HepG2 (cell line): ENCODE measurements around the gene MYO5A. TPM values are rescaled to one million over a fixed set of nuclear protein-coding genes. Genes with fewer than 3 reads are reported as not detected.

Source experiments
- BORCS8-MEF2B ChIP-seq: sonication (generic); formaldehyde crosslinking; IDR thresholded peaks from 2 replicates; pipeline ENCODE4 v1.8.0; 2022; ENCODE audit warnings: mild to moderate bottlenecking, missing genetic modification reagents
- CEBPG ChIP-seq: IDR thresholded peaks from 2 replicates; pipeline ENCODE4 v1.6.1; 2016
- GLI4 ChIP-seq: sonication (generic); formaldehyde crosslinking; IDR thresholded peaks from 2 replicates; pipeline ENCODE4 v1.5.1; 2020; ENCODE audit warnings: missing genetic modification reagents, mild to moderate bottlenecking, moderate library complexity, borderline replicate concordance
- HIVEP1 ChIP-seq: sonication (generic); formaldehyde crosslinking; IDR thresholded peaks from 2 replicates; pipeline ENCODE4 v1.4.0; 2020; ENCODE audit warnings: mild to moderate bottlenecking, missing genetic modification reagents
- IRX3 ChIP-seq: sonication (generic); formaldehyde crosslinking; IDR thresholded peaks from 2 replicates; pipeline ENCODE4 v1.8.1; 2023; ENCODE audit warnings: mild to moderate bottlenecking, low read depth, missing genetic modification reagents, borderline replicate concordance
- JDP2 ChIP-seq: sonication (generic); formaldehyde crosslinking; IDR thresholded peaks from 2 replicates; pipeline ENCODE4 v1.8.1; 2022; ENCODE audit warnings: missing genetic modification reagents, borderline replicate concordance
- KDM1A ChIP-seq: IDR thresholded peaks from 2 replicates; pipeline ENCODE4 v1.6.1; 2016; ENCODE audit warnings: missing compliant biosample characterization
- PAF1 ChIP-seq: IDR thresholded peaks from 2 replicates; pipeline ENCODE4 v1.6.1; 2016; ENCODE audit warnings: missing genetic modification reagents, missing compliant biosample characterization
- PHB2 ChIP-seq: fragments of 450-650 bp; IDR thresholded peaks from 2 replicates; pipeline ENCODE4 v1.6.1; 2018; ENCODE audit not compliant: partially characterized antibody
- REPIN1 ChIP-seq: sonication (generic); formaldehyde crosslinking; IDR thresholded peaks from 2 replicates; pipeline ENCODE4 v1.8.0; 2022; ENCODE audit warnings: missing genetic modification reagents, low read depth, mild to moderate bottlenecking, borderline replicate concordance
- SMYD3 ChIP-seq: sonication (generic); formaldehyde crosslinking; IDR thresholded peaks from 2 replicates; pipeline ENCODE4 v1.8.1; 2023; ENCODE audit warnings: mild to moderate bottlenecking, missing genetic modification reagents
- ZBTB8A ChIP-seq: sonication (generic); formaldehyde crosslinking; IDR thresholded peaks from 2 replicates; pipeline ENCODE4 v1.4.0; 2020; ENCODE audit warnings: mild to moderate bottlenecking, low read depth, missing genetic modification reagents, borderline replicate concordance
- ZNF501 ChIP-seq: sonication (generic); formaldehyde crosslinking; IDR thresholded peaks from 2 replicates; pipeline ENCODE4 v1.5.1; 2020; ENCODE audit warnings: mild to moderate bottlenecking, moderate library complexity, missing genetic modification reagents
- ZNF670 ChIP-seq: sonication (generic); formaldehyde crosslinking; IDR thresholded peaks from 2 replicates; pipeline ENCODE4 v1.8.0; 2022; ENCODE audit warnings: mild to moderate bottlenecking, missing genetic modification reagents, borderline replicate concordance
- ZSCAN22 ChIP-seq: sonication (generic); formaldehyde crosslinking; IDR thresholded peaks from 2 replicates; pipeline ENCODE4 v1.4.0; 2020; ENCODE audit warnings: mild to moderate bottlenecking, missing genetic modification reagents
- ZZZ3 ChIP-seq: sonication (generic); formaldehyde crosslinking; IDR thresholded peaks from 2 replicates; pipeline ENCODE4 v1.4.0; 2020; ENCODE audit warnings: missing genetic modification reagents, mild to moderate bottlenecking, borderline replicate concordance
- polyA plus RNA-seq, 8 experiments: library from polyadenylated mRNA; depleted of rRNA in 3 of 8; stranded (reverse) in 7 of 8; unstranded in 1 of 8; fragments of >200 nt; fragmentation: Illumina TruSeq in 4 of 8; extraction: Trizol in 4 of 8; gene quantifications; 2 replicates each; pipeline versions ENCODE4 v1.2.1 to v1.2.3, GENCODE V29; 2011 to 2016; ENCODE audit warnings: low read depth in 4 of 8, missing spikeins in 1 of 8, mixed read lengths in 1 of 8; ENCODE audit not compliant: insufficient read depth in 1 of 8
- total RNA-seq, 5 experiments: library from RNA; depleted of rRNA; stranded (reverse); fragments of >200 nt; fragmentation: Illumina TruSeq; extraction: Trizol; gene quantifications; 2 replicates each; pipeline ENCODE4 v1.2.3, GENCODE V29; 2016; ENCODE audit warnings: low read depth in 1 of 5
- TF ChIP-seq, protein P1 (sequence below): sonication (generic); formaldehyde crosslinking; conservative IDR thresholded peaks from 2 replicates; pipeline ENCODE4 v1.4.0; 2020; ENCODE audit warnings: mild to moderate bottlenecking, missing genetic modification reagents, moderate library complexity
- TF ChIP-seq, protein P2 (sequence below), 2 experiments: fragments of 450-650 bp in 1 of 2; sonication (generic) in 1 of 2; formaldehyde crosslinking; IDR thresholded peaks; 2 replicates each; pipeline versions ENCODE4 v1.5.0 to v1.8.0; 2020 to 2022; ENCODE audit warnings: mild to moderate bottlenecking in 1 of 2, missing genetic modification reagents in 1 of 2
- TF ChIP-seq, protein P3 (sequence below): sonication (generic); formaldehyde crosslinking; IDR thresholded peaks from 2 replicates; pipeline ENCODE4 v1.5.1; 2020; ENCODE audit warnings: missing genetic modification reagents, mild to moderate bottlenecking, borderline replicate concordance
- TF ChIP-seq, protein P4 (sequence below): sonication (generic); formaldehyde crosslinking; IDR thresholded peaks from 2 replicates; pipeline ENCODE4 v1.5.0; 2020; ENCODE audit warnings: mild to moderate bottlenecking, missing genetic modification reagents

Gene MYO5A
- total and polyA plus RNA-seq, 2 of the 13 experiments (the other 11 are each of a cell fraction or from before 2014, with no cell fraction given), result 2.8 to 4.8 TPM

DNA sequence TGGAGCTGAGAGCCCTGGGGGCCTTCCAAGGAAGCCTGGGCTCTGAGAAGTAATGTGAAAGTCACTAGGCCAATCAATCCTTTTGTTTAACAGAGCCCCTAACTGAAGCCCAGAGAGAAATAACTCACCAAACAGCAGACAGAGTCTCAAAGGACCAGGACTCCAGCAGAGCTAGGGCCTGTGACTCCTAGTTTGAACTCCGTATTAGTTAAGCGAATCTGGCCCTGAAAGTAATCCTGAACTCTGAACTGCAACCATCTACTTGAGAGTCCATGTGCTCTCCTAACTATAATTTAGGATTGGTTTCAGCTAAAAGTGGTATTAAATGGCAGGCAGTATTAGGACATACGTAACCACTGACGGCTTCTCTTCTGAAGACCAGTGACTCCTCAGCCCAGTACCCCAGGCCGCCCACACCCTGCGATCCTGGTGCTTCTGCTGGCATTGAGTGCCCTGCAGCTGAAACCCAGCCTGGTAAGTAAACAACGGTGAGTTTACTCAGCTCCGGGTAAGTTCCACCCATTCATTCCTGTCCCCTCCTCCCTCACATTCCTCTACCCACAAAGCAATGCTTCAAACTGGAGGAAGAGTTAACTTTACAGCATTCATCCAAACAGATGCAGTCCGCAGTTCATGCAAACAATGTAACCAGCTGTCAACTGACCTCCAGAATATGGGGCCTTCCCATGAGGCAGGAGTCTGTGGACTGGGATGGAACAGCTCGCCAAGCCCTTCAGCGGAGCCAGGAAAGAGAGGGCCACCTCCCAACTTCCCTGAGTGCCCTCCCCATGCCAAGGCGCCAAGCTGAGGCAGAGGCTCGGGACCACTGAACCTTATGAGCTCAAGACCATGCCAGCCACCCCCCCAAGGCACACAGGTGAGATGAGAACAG lies 240.4 kb downstream of the MYO5A start (continued):
- TF ChIP-seq, protein P1, sequence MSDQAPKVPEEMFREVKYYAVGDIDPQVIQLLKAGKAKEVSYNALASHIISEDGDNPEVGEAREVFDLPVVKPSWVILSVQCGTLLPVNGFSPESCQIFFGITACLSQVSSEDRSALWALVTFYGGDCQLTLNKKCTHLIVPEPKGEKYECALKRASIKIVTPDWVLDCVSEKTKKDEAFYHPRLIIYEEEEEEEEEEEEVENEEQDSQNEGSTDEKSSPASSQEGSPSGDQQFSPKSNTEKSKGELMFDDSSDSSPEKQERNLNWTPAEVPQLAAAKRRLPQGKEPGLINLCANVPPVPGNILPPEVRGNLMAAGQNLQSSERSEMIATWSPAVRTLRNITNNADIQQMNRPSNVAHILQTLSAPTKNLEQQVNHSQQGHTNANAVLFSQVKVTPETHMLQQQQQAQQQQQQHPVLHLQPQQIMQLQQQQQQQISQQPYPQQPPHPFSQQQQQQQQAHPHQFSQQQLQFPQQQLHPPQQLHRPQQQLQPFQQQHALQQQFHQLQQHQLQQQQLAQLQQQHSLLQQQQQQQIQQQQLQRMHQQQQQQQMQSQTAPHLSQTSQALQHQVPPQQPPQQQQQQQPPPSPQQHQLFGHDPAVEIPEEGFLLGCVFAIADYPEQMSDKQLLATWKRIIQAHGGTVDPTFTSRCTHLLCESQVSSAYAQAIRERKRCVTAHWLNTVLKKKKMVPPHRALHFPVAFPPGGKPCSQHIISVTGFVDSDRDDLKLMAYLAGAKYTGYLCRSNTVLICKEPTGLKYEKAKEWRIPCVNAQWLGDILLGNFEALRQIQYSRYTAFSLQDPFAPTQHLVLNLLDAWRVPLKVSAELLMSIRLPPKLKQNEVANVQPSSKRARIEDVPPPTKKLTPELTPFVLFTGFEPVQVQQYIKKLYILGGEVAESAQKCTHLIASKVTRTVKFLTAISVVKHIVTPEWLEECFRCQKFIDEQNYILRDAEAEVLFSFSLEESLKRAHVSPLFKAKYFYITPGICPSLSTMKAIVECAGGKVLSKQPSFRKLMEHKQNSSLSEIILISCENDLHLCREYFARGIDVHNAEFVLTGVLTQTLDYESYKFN, result peak; percentile 98
- TF ChIP-seq SMYD3 (CRISPR knock-in tag), result no peak
- TF ChIP-seq PAF1 (CRISPR knock-in tag), result no peak
- no peak for TF ChIP-seq IRX3 (CRISPR knock-in tag)
- TF ChIP-seq JDP2 (CRISPR knock-in tag), result no peak; the same call in 1 of the 2 replicates
- TF ChIP-seq ZNF501 (CRISPR knock-in tag), result peak; percentile 93
- peak; percentile 88 for TF ChIP-seq REPIN1
- TF ChIP-seq, protein P2, sequence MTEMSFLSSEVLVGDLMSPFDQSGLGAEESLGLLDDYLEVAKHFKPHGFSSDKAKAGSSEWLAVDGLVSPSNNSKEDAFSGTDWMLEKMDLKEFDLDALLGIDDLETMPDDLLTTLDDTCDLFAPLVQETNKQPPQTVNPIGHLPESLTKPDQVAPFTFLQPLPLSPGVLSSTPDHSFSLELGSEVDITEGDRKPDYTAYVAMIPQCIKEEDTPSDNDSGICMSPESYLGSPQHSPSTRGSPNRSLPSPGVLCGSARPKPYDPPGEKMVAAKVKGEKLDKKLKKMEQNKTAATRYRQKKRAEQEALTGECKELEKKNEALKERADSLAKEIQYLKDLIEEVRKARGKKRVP (CRISPR knock-in tag; IDR thresholded peaks at IDR 0.05), result peak in 1 of 2 experiments; percentile 79; a peak in 2 of 4 replicates
- TF ChIP-seq CEBPG (CRISPR knock-in tag), result peak; percentile 67
- peak; percentile 81; the same call in 1 of the 2 replicates for TF ChIP-seq HIVEP1
- peak; percentile 49; the same call in 1 of the 2 replicates for TF ChIP-seq KDM1A (CRISPR knock-in tag)
- TF ChIP-seq ZBTB8A (CRISPR knock-in tag), result 0 out of 2 replicates have a peak, but pooled peaks have one; percentile 81
- peak; percentile 85; the same call in 1 of the 2 replicates for TF ChIP-seq ZNF670 (CRISPR knock-in tag)
- TF ChIP-seq, protein P3, sequence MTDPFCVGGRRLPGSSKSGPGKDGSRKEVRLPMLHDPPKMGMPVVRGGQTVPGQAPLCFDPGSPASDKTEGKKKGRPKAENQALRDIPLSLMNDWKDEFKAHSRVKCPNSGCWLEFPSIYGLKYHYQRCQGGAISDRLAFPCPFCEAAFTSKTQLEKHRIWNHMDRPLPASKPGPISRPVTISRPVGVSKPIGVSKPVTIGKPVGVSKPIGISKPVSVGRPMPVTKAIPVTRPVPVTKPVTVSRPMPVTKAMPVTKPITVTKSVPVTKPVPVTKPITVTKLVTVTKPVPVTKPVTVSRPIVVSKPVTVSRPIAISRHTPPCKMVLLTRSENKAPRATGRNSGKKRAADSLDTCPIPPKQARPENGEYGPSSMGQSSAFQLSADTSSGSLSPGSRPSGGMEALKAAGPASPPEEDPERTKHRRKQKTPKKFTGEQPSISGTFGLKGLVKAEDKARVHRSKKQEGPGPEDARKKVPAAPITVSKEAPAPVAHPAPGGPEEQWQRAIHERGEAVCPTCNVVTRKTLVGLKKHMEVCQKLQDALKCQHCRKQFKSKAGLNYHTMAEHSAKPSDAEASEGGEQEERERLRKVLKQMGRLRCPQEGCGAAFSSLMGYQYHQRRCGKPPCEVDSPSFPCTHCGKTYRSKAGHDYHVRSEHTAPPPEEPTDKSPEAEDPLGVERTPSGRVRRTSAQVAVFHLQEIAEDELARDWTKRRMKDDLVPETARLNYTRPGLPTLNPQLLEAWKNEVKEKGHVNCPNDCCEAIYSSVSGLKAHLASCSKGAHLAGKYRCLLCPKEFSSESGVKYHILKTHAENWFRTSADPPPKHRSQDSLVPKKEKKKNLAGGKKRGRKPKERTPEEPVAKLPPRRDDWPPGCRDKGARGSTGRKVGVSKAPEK, result peak; percentile 76; the same call in 1 of the 2 replicates
- TF ChIP-seq PHB2, result no peak
- TF ChIP-seq, protein P4, sequence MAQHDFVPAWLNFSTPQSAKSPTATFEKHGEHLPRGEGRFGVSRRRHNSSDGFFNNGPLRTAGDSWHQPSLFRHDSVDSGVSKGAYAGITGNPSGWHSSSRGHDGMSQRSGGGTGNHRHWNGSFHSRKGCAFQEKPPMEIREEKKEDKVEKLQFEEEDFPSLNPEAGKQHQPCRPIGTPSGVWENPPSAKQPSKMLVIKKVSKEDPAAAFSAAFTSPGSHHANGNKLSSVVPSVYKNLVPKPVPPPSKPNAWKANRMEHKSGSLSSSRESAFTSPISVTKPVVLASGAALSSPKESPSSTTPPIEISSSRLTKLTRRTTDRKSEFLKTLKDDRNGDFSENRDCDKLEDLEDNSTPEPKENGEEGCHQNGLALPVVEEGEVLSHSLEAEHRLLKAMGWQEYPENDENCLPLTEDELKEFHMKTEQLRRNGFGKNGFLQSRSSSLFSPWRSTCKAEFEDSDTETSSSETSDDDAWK, result no peak
- peak; percentile 57; the same call in 1 of the 2 replicates for TF ChIP-seq BORCS8-MEF2B (CRISPR knock-in tag)
- peak; percentile 78; the same call in 1 of the 2 replicates for TF ChIP-seq ZZZ3
- no peak for TF ChIP-seq ZSCAN22 (CRISPR knock-in tag)
- TF ChIP-seq GLI4 (CRISPR knock-in tag), result no peak
